ENCODE results near the gene TENM3. TPM values are rescaled to one million over a fixed set of nuclear protein-coding genes. Genes with fewer than 3 reads are reported as not detected.

TENM3 gene
- total and polyA plus RNA-seq, 2 of the 8 experiments (the other 6 are each of a cell fraction or from before 2014, with no cell fraction given) = 36.9 to 69.3 TPM

- no peaks in the 10 kb centered on the region for H3K36me3 ChIP-seq (ENCODE audit: control insufficient read depth in 2 of 4, insufficient read depth in 4 of 4, low read length in 3 of 4)
- H3K9ac ChIP-seq (replicated peaks in 1 of 4; ENCODE audit: extremely low read depth in 1 of 4, low read depth in 3 of 4, low read length in 3 of 4) = no peak overlapping the region
- H3K4ac ChIP-seq (replicated peaks; ENCODE audit: insufficient read length, low read depth, low read length) = no peak overlapping the region
- H3K27ac ChIP-seq (ENCODE audit: low read depth, low read length) = no peak overlapping the region
- H2BK5ac ChIP-seq (ENCODE audit: low read depth, low read length) = no peak overlapping the region
- H3K4me1 ChIP-seq (replicated peaks in 1 of 4; ENCODE audit: control insufficient read depth in 3 of 4, insufficient read depth in 4 of 4, low read length in 3 of 4) = peaks cover 0 to 4% (median 0%) of the 10 kb centered on the region in 4 experiments; a peak in 1 of 7 replicates
- H3K27me3 ChIP-seq (replicated peaks in 1 of 4; ENCODE audit: control insufficient read depth in 3 of 4, extremely low read depth in 1 of 4, insufficient read depth in 3 of 4, low read length in 3 of 4) = no peaks in the 10 kb centered on the region
- no peaks in the 10 kb centered on the region for H3K79me2 ChIP-seq (ENCODE audit: control insufficient read depth in 1 of 2, insufficient read depth in 2 of 2, low read length in 2 of 2)
- H4K91ac ChIP-seq (replicated peaks; ENCODE audit: insufficient read length, low read length) = no peak overlapping the region
- H3K23me2 ChIP-seq (ENCODE audit: low read depth, low read length) = no peaks in the 10 kb centered on the region; the same call in 1 of the 2 replicates
- H2BK20ac ChIP-seq (ENCODE audit: low read length) = no peak overlapping the region
- no peak overlapping the region for H3K4me2 ChIP-seq (ENCODE audit: insufficient read depth in 1 of 2, low read depth in 2 of 2, low read length in 2 of 2)
- no peak overlapping the region for H3K14ac ChIP-seq (ENCODE audit: insufficient read length)
- H3K23ac ChIP-seq (ENCODE audit: insufficient read length) = no peak overlapping the region
- no peaks in the 10 kb centered on the region for H4K20me1 ChIP-seq (replicated peaks in 1 of 2; ENCODE audit: control insufficient read depth in 1 of 2, insufficient read depth in 2 of 2, low read length in 2 of 2)
- no peaks in the 10 kb centered on the region for H3K79me1 ChIP-seq (ENCODE audit: low read depth, low read length)
- FAIRE-seq (no peak), DNase-seq (ENCODE audit: low read depth in 1 of 2, low spot score in 2 of 2) (no peak)
- POLR2A ChIA-PET (ENCODE audit: partially characterized antibody) = no interaction called here
- H4K5ac ChIP-seq (ENCODE audit: insufficient read length, low read depth, low read length) = no peak overlapping the region
- no peak overlapping the region for H3K56ac ChIP-seq (replicated peaks; ENCODE audit: insufficient read length, low read depth, low read length)
- H2BK12ac ChIP-seq (ENCODE audit: low read depth, low read length) = no peak overlapping the region
- CTCF ChIA-PET (ENCODE audit: partially characterized antibody) = interaction anchor here (0.6 to 1.2 kb wide), 2 partner anchors 15 to 195 kb away, joined by 3 read pairs; no protein-coding TSS in a partner anchor
- no peak overlapping the region for H2AFZ ChIP-seq (ENCODE audit: low read length)
- no peaks in the 10 kb centered on the region for H3K9me3 ChIP-seq (ENCODE audit: insufficient read depth in 2 of 2, low read depth in 1 of 2, low read length in 1 of 2)
- 95% methylated on average over 7 of the region's 7 CpGs; no CpG with 5 or more reads in 1 of the 2 experiments for WGBS, 2 experiments (ENCODE audit: extremely low coverage in 1 of 2, insufficient coverage in 1 of 2, insufficient read length in 1 of 2, insufficient replicate concordance in 2 of 2, low coverage in 1 of 2, low lambda C conversion rate in 2 of 2, missing lambda C conversion rate in 1 of 2)
- no peak overlapping the region for H2BK15ac ChIP-seq (ENCODE audit: low read length)
- H3K4me3 ChIP-seq (ENCODE audit: extremely low read depth in 1 of 4, insufficient read depth in 2 of 4, low read depth in 3 of 4, low read length in 4 of 4) = no peak overlapping the region
- no peak overlapping the region for H4K8ac ChIP-seq (ENCODE audit: extremely low read depth, insufficient read depth, low read length)
- H2BK120ac ChIP-seq (replicated peaks; ENCODE audit: low read depth, low read length) = no peak overlapping the region
- H3K18ac ChIP-seq (ENCODE audit: extremely low read depth, low read length) = no peak overlapping the region
- no peak overlapping the region for H2AK5ac ChIP-seq (ENCODE audit: low read depth, low read length)
- TF ChIP-seq JUN (IDR thresholded peaks at IDR 0.05; ENCODE audit: low read depth, low read length) = no peak
- TF ChIP-seq RNF2 (IDR thresholded peaks at IDR 0.05; ENCODE audit: borderline replicate concordance, low read depth, low read length, missing control alignments, poor library complexity, severe bottlenecking) = no peak
- TF ChIP-seq EGR1 (IDR thresholded peaks at IDR 0.05; ENCODE audit: borderline replicate concordance, low read depth, low read length) = no peak
- no peak for TF ChIP-seq KDM5A (IDR thresholded peaks at IDR 0.05; ENCODE audit: low read length)
- no peak for TF ChIP-seq TAF7 (optimal IDR thresholded peaks at IDR 0.05; ENCODE audit: borderline replicate concordance, low read depth, low read length)
- no peak for TF ChIP-seq GABPA (IDR thresholded peaks at IDR 0.05; ENCODE audit: borderline replicate concordance, insufficient read depth, low read length)
- no peak for TF ChIP-seq TBP (IDR thresholded peaks at IDR 0.05; ENCODE audit: low read depth, low read length)
- no peak for TF ChIP-seq SIN3A (conservative IDR thresholded peaks at IDR 0.05 in 1 of 2, IDR thresholded peaks at IDR 0.05 in 1 of 2; ENCODE audit: low read depth in 1 of 2, low read length in 2 of 2)
- TF ChIP-seq, protein P1, sequence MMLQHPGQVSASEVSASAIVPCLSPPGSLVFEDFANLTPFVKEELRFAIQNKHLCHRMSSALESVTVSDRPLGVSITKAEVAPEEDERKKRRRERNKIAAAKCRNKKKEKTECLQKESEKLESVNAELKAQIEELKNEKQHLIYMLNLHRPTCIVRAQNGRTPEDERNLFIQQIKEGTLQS (IDR thresholded peaks at IDR 0.05; ENCODE audit: insufficient read depth, low read depth, low read length) = no peak
- no peak for TF ChIP-seq CHD2 (IDR thresholded peaks at IDR 0.05; ENCODE audit: low read length)
- no peak for TF ChIP-seq SP4 (IDR thresholded peaks at IDR 0.05; ENCODE audit: low read length)
- TF ChIP-seq PHF8 (conservative IDR thresholded peaks at IDR 0.05; ENCODE audit: low read depth, low read length) = no peak
- TF ChIP-seq POLR2A (IDR thresholded peaks at IDR 0.05; ENCODE audit: control extremely low read depth in 1 of 2, low read depth in 2 of 2, low read length in 2 of 2) = no peak
These were observed 37.4 kb downstream of the TENM3 start for GRCh38 chr4:182280436-182281111.
